Measurements from ENCODE around the gene PWWP2B. TPM values are rescaled to one million over a fixed set of nuclear protein-coding genes. Genes with fewer than 3 reads are reported as not detected.

PWWP2B gene
- total and polyA plus RNA-seq, 2 of the 4 experiments (the other 2 are of a cell fraction) = 1.7 to 2.2 TPM

GRCh38 chr10:132365102-132365501, 31.9 kb upstream of the PWWP2B start:
- DNase-seq (no peak), ATAC-seq (ENCODE audit: low read depth) (no peak)
- TF ChIP-seq CTCF (conservative IDR thresholded peaks at IDR 0.05; ENCODE audit: low read depth, low read length) (no peak), BHLHE40 (IDR thresholded peaks at IDR 0.05; ENCODE audit: low read depth, low read length) (no peak), FOS (IDR thresholded peaks at IDR 0.05; ENCODE audit: low read depth, low read length) (no peak), CEBPB (IDR thresholded peaks at IDR 0.05; ENCODE audit: low read depth, low read length) (no peak), POLR2A (IDR thresholded peaks at IDR 0.05; ENCODE audit: low read depth, low read length) (no peak), RFX5 (IDR thresholded peaks at IDR 0.05; ENCODE audit: low read depth, low read length) (no peak), ELK1 (IDR thresholded peaks at IDR 0.05; ENCODE audit: borderline replicate concordance, low read depth, low read length) (no peak), NFE2L2 (IDR thresholded peaks at IDR 0.05; ENCODE audit: low read depth, low read length) (no peak), MXI1 (IDR thresholded peaks at IDR 0.05; ENCODE audit: borderline replicate concordance, low read depth, low read length) (no peak), RCOR1 (IDR thresholded peaks at IDR 0.05; ENCODE audit: insufficient replicate concordance, low read length) (no peak), MAFK (IDR thresholded peaks at IDR 0.05; ENCODE audit: low read depth, low read length) (no peak), MAZ (IDR thresholded peaks at IDR 0.05; ENCODE audit: borderline replicate concordance, low read depth, low read length) (no peak), SMC3 (IDR thresholded peaks at IDR 0.05; ENCODE audit: low read depth, low read length) (no peak)

More at GRCh38 chr10:132365102-132365501, 31.9 kb upstream of the PWWP2B start:
- no peak overlapping the region for H2BK120ac ChIP-seq (ENCODE audit: low read depth, low read length)
- no peaks in the 10 kb centered on the region for H4K20me1 ChIP-seq (ENCODE audit: insufficient read depth, low read length)
- H3K18ac ChIP-seq (ENCODE audit: low read depth, low read length) = no peak overlapping the region
- WGBS, 2 experiments (ENCODE audit: extremely low coverage in 2 of 2, insufficient read length in 1 of 2) = 100% methylated on average over 3 of the region's 9 CpGs; no CpG with 5 or more reads in 1 of the 2 experiments
- no peak overlapping the region for H3K14ac ChIP-seq (replicated peaks; ENCODE audit: low read depth, low read length)
- no peak overlapping the region for H4K8ac ChIP-seq (ENCODE audit: low read depth in 2 of 2, low read length in 2 of 2)
- H4K5ac ChIP-seq (ENCODE audit: low read depth, low read length) = no peak overlapping the region
- H3K56ac ChIP-seq (ENCODE audit: extremely low read depth, insufficient read depth, low read length) = no peak overlapping the region
- H3K23ac ChIP-seq (ENCODE audit: low read depth, low read length) = no peak overlapping the region
- no peaks in the 10 kb centered on the region for H3K27me3 ChIP-seq (ENCODE audit: control insufficient read depth, insufficient read depth, low read length)
- dilution Hi-C loops (cut with HindIII; ENCODE audit: low sequenced_read_pairs, unreplicated experiment) (no loop called here), intact Hi-C loops (cut with micrococcal nuclease) (no loop called here), in situ Hi-C loops (cut with MboI; ENCODE audit: low sequenced_read_pairs) (no loop called here)
- BruUV-seq (replicated peaks) = no TSS peak
- H3K4me1 ChIP-seq (ENCODE audit: control insufficient read depth, insufficient read depth, low read length) = no peaks in the 10 kb centered on the region
- H2AK9ac ChIP-seq (replicated peaks; ENCODE audit: low read depth, low read length, poor library complexity) = no peak overlapping the region
- H2BK20ac ChIP-seq (ENCODE audit: low read depth, low read length) = no peak overlapping the region
- no peak overlapping the region for H4K91ac ChIP-seq (ENCODE audit: insufficient read depth, low read depth, low read length)
- H3K9me1 ChIP-seq (ENCODE audit: insufficient read depth, low read length) = 0 out of 2 replicates have a peak, but pooled peaks cover 5% of the 10 kb centered on the region
- ChIA-PET CTCF (no interaction called here), POLR2A (ENCODE audit: unreplicated experiment) (no interaction called here)
- no peaks in the 10 kb centered on the region for H3K9me3 ChIP-seq (ENCODE audit: control insufficient read depth, insufficient read depth, low read length)
- H3K9ac ChIP-seq (ENCODE audit: low read depth, low read length) = no peak overlapping the region
- H2BK15ac ChIP-seq (ENCODE audit: low read depth, low read length) = no peak overlapping the region
- H3K79me1 ChIP-seq (ENCODE audit: low read depth in 1 of 2, low read length in 2 of 2) = no peaks in the 10 kb centered on the region
- no peak overlapping the region for H2BK5ac ChIP-seq (ENCODE audit: low read depth, low read length, poor library complexity, severe bottlenecking)
- H2AK5ac ChIP-seq (ENCODE audit: low read depth, low read length) = no peak overlapping the region
- no peak overlapping the region for H2AFZ ChIP-seq (replicated peaks; ENCODE audit: low read length, poor library complexity)
- peaks cover 9% of the 10 kb centered on the region; the same call in 1 of the 2 replicates for H3K36me3 ChIP-seq (ENCODE audit: control insufficient read depth, insufficient read depth, low read length)
- H3K4me3 ChIP-seq (ENCODE audit: insufficient read depth, low read depth, low read length) = no peak overlapping the region
- no peak overlapping the region for H3K4me2 ChIP-seq (ENCODE audit: low read depth, low read length)
- no peak overlapping the region for H3K4ac ChIP-seq (ENCODE audit: low read depth, low read length)
- H3K27ac ChIP-seq (ENCODE audit: insufficient read depth, low read length) = no peak overlapping the region

Data from IMR-90 (cell line).